Measurements from ENCODE around the gene AEBP1.
"Not testable (repeated sequence)": the region's sequence is repeated elsewhere in the genome, so short reads cannot be mapped to it uniquely, and the experiment has no call there.

The AEBP1 gene

GRCh38 chr7:44112997-44113763, 9.0 kb downstream of the AEBP1 start:
- Mint-ChIP-seq H3K9me3 (no peaks in the 10 kb centered on the region), H3K4me3 (no peak overlapping the region), H3K36me3 (peaks cover 52% of the 10 kb centered on the region), H3K4me1 (peaks cover 6% of the 10 kb centered on the region), H3K27ac (no peak overlapping the region), H3K27me3 (peaks cover 8% of the 10 kb centered on the region)
- peak; percentile 5 for ATAC-seq

GRCh38 chr7:44113764-44114354, 9.7 kb downstream of the AEBP1 start:
- Mint-ChIP-seq H3K4me3 (no peak overlapping the region), H3K36me3 (peaks cover 59% of the 10 kb centered on the region), H3K9me3 (no peaks in the 10 kb centered on the region), H3K27ac (no peak overlapping the region), H3K27me3 (peaks cover 2% of the 10 kb centered on the region), H3K4me1 (peaks cover 9% of the 10 kb centered on the region)
- no peak for ATAC-seq

- no peaks in the 10 kb centered on the region for H3K9me3 Mint-ChIP-seq
- no peak for ATAC-seq
- peaks cover 16% of the 10 kb centered on the region for H3K4me1 Mint-ChIP-seq
- no peak overlapping the region for H3K27ac Mint-ChIP-seq
- H3K4me3 Mint-ChIP-seq, result no peak overlapping the region
- H3K27me3 Mint-ChIP-seq, result no peaks in the 10 kb centered on the region
- H3K36me3 Mint-ChIP-seq, result peaks cover 66% of the 10 kb centered on the region
Observed at GRCh38 chr7:44114586-44115310, 10.6 kb downstream of the AEBP1 start.

GRCh38 chr7:44116087-44116788, 12.1 kb downstream of the AEBP1 start:
- peaks cover 21% of the 10 kb centered on the region for H3K4me1 Mint-ChIP-seq
- no peaks in the 10 kb centered on the region for H3K9me3 Mint-ChIP-seq
- H3K36me3 Mint-ChIP-seq, result peaks cover 80% of the 10 kb centered on the region
- H3K27ac Mint-ChIP-seq, result no peak overlapping the region
- H3K27me3 Mint-ChIP-seq, result no peaks in the 10 kb centered on the region
- H3K4me3 Mint-ChIP-seq, result no peak overlapping the region
- ATAC-seq, result no peak

- H3K4me3 Mint-ChIP-seq, result no peak overlapping the region
- ATAC-seq, result no peak
- H3K36me3 Mint-ChIP-seq, result peaks cover 80% of the 10 kb centered on the region
- H3K27ac Mint-ChIP-seq, result no peak overlapping the region
- no peaks in the 10 kb centered on the region for H3K27me3 Mint-ChIP-seq
- peaks cover 24% of the 10 kb centered on the region for H3K4me1 Mint-ChIP-seq
- H3K9me3 Mint-ChIP-seq, result no peaks in the 10 kb centered on the region
Observed at GRCh38 chr7:44116789-44117666, 12.9 kb downstream of the AEBP1 start.

- Mint-ChIP-seq H3K4me1 (peaks cover 33% of the 10 kb centered on the region), H3K9me3 (no peaks in the 10 kb centered on the region), H3K27ac (no peak overlapping the region), H3K36me3 (peaks cover 71% of the 10 kb centered on the region), H3K4me3 (no peak overlapping the region), H3K27me3 (no peaks in the 10 kb centered on the region)
- ATAC-seq, result peak; percentile 29
Observed at GRCh38 chr7:44117801-44118429, 13.8 kb downstream of the AEBP1 start.

GRCh38 chr7:44119829-44120380, 15.8 kb downstream of the AEBP1 start:
- Mint-ChIP-seq H3K4me1 (peaks cover 41% of the 10 kb centered on the region), H3K36me3 (peaks cover 51% of the 10 kb centered on the region), H3K9me3 (no peaks in the 10 kb centered on the region), H3K27ac (no peak overlapping the region), H3K4me3 (no peak overlapping the region), H3K27me3 (no peaks in the 10 kb centered on the region)
- no peak for ATAC-seq

- H3K4me3 Mint-ChIP-seq, result no peak overlapping the region
- no peaks in the 10 kb centered on the region for H3K27me3 Mint-ChIP-seq
- H3K36me3 Mint-ChIP-seq, result peaks cover 48% of the 10 kb centered on the region
- peaks cover 41% of the 10 kb centered on the region for H3K4me1 Mint-ChIP-seq
- H3K9me3 Mint-ChIP-seq, result no peaks in the 10 kb centered on the region
- ATAC-seq, result no peak
- no peak overlapping the region for H3K27ac Mint-ChIP-seq
Observed at GRCh38 chr7:44120395-44120794, 16.2 kb downstream of the AEBP1 start.

- peaks cover 41% of the 10 kb centered on the region for H3K4me1 Mint-ChIP-seq
- no peak for ATAC-seq
- H3K27me3 Mint-ChIP-seq, result no peaks in the 10 kb centered on the region
- peaks cover 41% of the 10 kb centered on the region for H3K36me3 Mint-ChIP-seq
- H3K27ac Mint-ChIP-seq, result peak overlapping the region; percentile 81
- H3K9me3 Mint-ChIP-seq, result peaks cover 2% of the 10 kb centered on the region
- peak overlapping the region; percentile 86 for H3K4me3 Mint-ChIP-seq
Observed at GRCh38 chr7:44121761-44122420, 17.7 kb downstream of the AEBP1 start.

GRCh38 chr7:44122529-44122928, 18.4 kb downstream of the AEBP1 start:
- no peak for ATAC-seq
- H3K4me3 Mint-ChIP-seq, result peak overlapping the region; percentile 86
- peaks cover 5% of the 10 kb centered on the region for H3K9me3 Mint-ChIP-seq
- H3K4me1 Mint-ChIP-seq, result peaks cover 44% of the 10 kb centered on the region
- no peaks in the 10 kb centered on the region for H3K27me3 Mint-ChIP-seq
- H3K36me3 Mint-ChIP-seq, result peaks cover 38% of the 10 kb centered on the region
- H3K27ac Mint-ChIP-seq, result peak overlapping the region; percentile 81

GRCh38 chr7:44123190-44124003, 19.3 kb downstream of the AEBP1 start, which contains the start of gene POLD2:
POLD2 (minus strand) TSS chr7:44123548; CDS start chr7:44122053, 1,495 bp downstream.
- Mint-ChIP-seq H3K4me3 (peak within 1 kb of the TSS; percentile 86), H3K9me3 (peaks cover 6% of the 10 kb centered on the region), H3K27ac (peak within 1 kb of the TSS; percentile 81), H3K27me3 (no peaks in the 10 kb centered on the region), H3K36me3 (peaks cover 31% of the 10 kb centered on the region), H3K4me1 (peaks cover 38% of the 10 kb centered on the region)
- ATAC-seq, result peak; percentile 100

GRCh38 chr7:44124822-44125202, 20.7 kb downstream of the AEBP1 start:
- H3K4me1 Mint-ChIP-seq, result peaks cover 30% of the 10 kb centered on the region
- no peak for ATAC-seq
- H3K9me3 Mint-ChIP-seq, result peaks cover 6% of the 10 kb centered on the region
- H3K36me3 Mint-ChIP-seq, result peaks cover 19% of the 10 kb centered on the region
- no peaks in the 10 kb centered on the region for H3K27me3 Mint-ChIP-seq
- H3K27ac Mint-ChIP-seq, result no peak overlapping the region
- H3K4me3 Mint-ChIP-seq, result no peak overlapping the region

GRCh38 chr7:44126574-44126973, 22.4 kb downstream of the AEBP1 start:
- ATAC-seq, H3K36me3 Mint-ChIP-seq, H3K9me3 Mint-ChIP-seq, H3K27ac Mint-ChIP-seq, H3K27me3 Mint-ChIP-seq, H3K4me3 Mint-ChIP-seq: not testable (repeated sequence)
- H3K4me1 Mint-ChIP-seq, result peaks cover 25% of the 10 kb centered on the region
